Testis (tissue), 3 donors: ENCODE measurements around the gene DUOXA1. TPM values are rescaled to one million over a fixed set of nuclear protein-coding genes. Genes with fewer than 3 reads are reported as not detected.

Experiments
- DNase-seq: peaks from one replicate; pipeline ENCODE4 v3.0.0-alpha.2; 2019
- H3K27ac ChIP-seq, 2 donors: fragments of 200-600 bp; sonication (generic); one replicate each; pipeline ENCODE4 v1.5.1; 2019
- H3K27me3 ChIP-seq: fragments of 200-600 bp; sonication (generic); one replicate; pipeline ENCODE4 v1.5.1; 2019
- H3K36me3 ChIP-seq: fragments of 200-600 bp; sonication (generic); one replicate; pipeline ENCODE4 v1.5.1; 2017; ENCODE audit warnings: low read depth; ENCODE audit errors: missing control alignments
- H3K4me1 ChIP-seq: fragments of 200-600 bp; sonication (generic); one replicate; pipeline ENCODE4 v1.5.1; 2019
- H3K4me3 ChIP-seq, 2 donors: fragments of 200-600 bp; sonication (generic); one replicate each; pipeline ENCODE4 v1.5.1; 2017 to 2019
- H3K9me3 ChIP-seq: fragments of 200-600 bp; sonication (generic); one replicate; pipeline ENCODE4 v1.5.1; 2017
- CTCF ChIP-seq, 3 experiments: fragments of 450-650 bp in 2 of 3; fragments of 200-600 bp in 1 of 3; sonication (generic) in 1 of 3; IDR thresholded peaks; one replicate each; pipeline ENCODE4 v1.5.1; 2016 to 2019; ENCODE audit warnings: antibody characterized with exemption in 3 of 3, mild to moderate bottlenecking in 2 of 3, moderate library complexity in 1 of 3
- POLR2A ChIP-seq: fragments of 450-650 bp; IDR thresholded peaks from one replicate; pipeline ENCODE4 v1.6.1; 2017; ENCODE audit warnings: antibody characterized with exemption, mild to moderate bottlenecking, moderate library complexity
- WGBS, 2 donors: methylation state at CpG; one replicate each; pipeline ENCODE4 v1.1.5; 2018; 5-methylcytosine and 5-hydroxymethylcytosine counted together
- intact Hi-C: fragments of 100-400 bp; cut with DNase I; formaldehyde crosslinking; loops from one replicate; pipeline ENCODE4 v1.15.1; 2023; ENCODE audit warnings: low total_unique reads
- polyA plus RNA-seq: library from polyadenylated mRNA; stranded (reverse); fragments of 350-450 nt; fragmentation: Illumina TruSeq; extraction: RNeasy Lipid Tissue Mini Kit (QIAGEN cat#74804); gene quantifications from one replicate; pipeline ENCODE4 v1.2.3, GENCODE V29; 2014; ENCODE audit warnings: low read depth, low replicate concordance; ENCODE audit not compliant: insufficient read depth
- total RNA-seq, 2 donors: library from RNA; depleted of rRNA; stranded (reverse); fragments of >200 nt; gene quantifications; one replicate each; pipeline ENCODE4 v1.2.3, GENCODE V29; 2016

Gene DUOXA1
- total and polyA plus RNA-seq, 3 donors from 2014 or later, result 0.31 to 1.0 (median 0.94) TPM

GRCh38 chr15:45134682-45135604 is 5.3 kb upstream of the DUOXA1 start:
- Histone ChIP-seq H3K4me1 (peaks cover 5% of the 10 kb centered on the region), H3K27ac (no peak overlapping the region), H3K9me3 (no peaks in the 10 kb centered on the region), H3K4me3 (peak overlapping the region in 1 of 2 donors; percentile 31), H3K36me3 (no peaks in the 10 kb centered on the region), H3K27me3 (no peaks in the 10 kb centered on the region)
- 8 to 10% methylated on average over 20 to 47 of the region's 57 CpGs for WGBS, 2 donors
- intact Hi-C loops, result no loop called here
- TF ChIP-seq CTCF (IDR thresholded peaks at IDR 0.05) (no peak), POLR2A (no peak)
- peak; percentile 42 for DNase-seq

- Histone ChIP-seq H3K4me3 (no peak overlapping the region), H3K36me3 (no peaks in the 10 kb centered on the region), H3K4me1 (peaks cover 5% of the 10 kb centered on the region), H3K27me3 (no peaks in the 10 kb centered on the region), H3K27ac (no peak overlapping the region), H3K9me3 (no peaks in the 10 kb centered on the region)
- WGBS, 2 donors, result 92 to 95% methylated on average over 7 of the region's 7 CpGs
- DNase-seq, result no peak
- no peak for TF ChIP-seq POLR2A
- no peak for TF ChIP-seq CTCF (IDR thresholded peaks at IDR 0.05)
- intact Hi-C loops, result no loop called here
Measured at GRCh38 chr15:45134046-45134445, 4.4 kb upstream of the DUOXA1 start.

GRCh38 chr15:45133561-45133920 is 3.9 kb upstream of the DUOXA1 start:
- H3K27ac ChIP-seq, result no peak overlapping the region
- no peak overlapping the region for H3K4me3 ChIP-seq
- no peaks in the 10 kb centered on the region for H3K36me3 ChIP-seq
- H3K4me1 ChIP-seq, result peaks cover 5% of the 10 kb centered on the region
- no peak for DNase-seq
- H3K27me3 ChIP-seq, result no peaks in the 10 kb centered on the region
- intact Hi-C loops, result no loop called here
- no peaks in the 10 kb centered on the region for H3K9me3 ChIP-seq
- TF ChIP-seq CTCF (IDR thresholded peaks at IDR 0.05) (no peak), POLR2A (no peak)
- 71 to 72% methylated on average over 5 of the region's 5 CpGs for WGBS, 2 donors

DNA sequence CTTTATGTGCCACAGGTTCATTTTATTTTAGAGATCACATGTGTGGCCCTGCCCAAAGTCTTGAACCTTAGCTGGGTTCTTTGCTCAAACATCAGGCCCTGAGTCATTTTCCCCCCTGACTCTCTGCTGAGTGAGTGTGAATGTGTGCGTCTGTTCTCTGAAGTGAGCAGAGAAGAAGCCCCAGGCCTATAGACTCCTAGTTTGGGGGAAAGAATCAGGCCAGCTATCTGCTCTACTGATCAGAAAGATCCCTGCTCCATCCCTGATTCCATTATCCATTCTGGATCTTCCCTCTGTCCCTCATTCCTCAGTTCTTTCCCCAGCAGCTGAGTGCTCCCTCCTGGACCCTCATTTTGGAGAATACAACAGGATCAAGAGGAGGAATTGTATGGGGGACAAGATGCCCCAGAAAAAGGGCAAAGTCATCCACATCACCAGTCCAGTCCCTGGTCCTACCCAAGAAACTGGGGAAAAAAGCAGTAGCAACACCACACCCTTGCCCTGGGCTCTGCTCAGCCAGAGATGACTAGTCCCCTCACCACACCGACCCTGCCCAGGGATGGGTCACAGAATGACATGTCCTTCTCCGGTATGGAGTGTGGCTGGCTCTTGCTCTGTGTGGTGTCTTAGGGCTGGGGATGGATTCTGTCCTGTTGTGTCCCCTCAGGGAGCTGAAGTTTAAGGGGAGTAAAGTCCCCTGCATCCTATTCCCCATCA is 3.3 kb upstream of the DUOXA1 start:
- Histone ChIP-seq H3K4me1 (peaks cover 5% of the 10 kb centered on the region), H3K27me3 (no peaks in the 10 kb centered on the region), H3K36me3 (no peaks in the 10 kb centered on the region), H3K27ac (no peak overlapping the region), H3K9me3 (no peaks in the 10 kb centered on the region), H3K4me3 (no peak overlapping the region)
- WGBS, 2 donors, result 67 to 75% methylated on average over 3 of the region's 3 CpGs
- DNase-seq, result no peak
- TF ChIP-seq POLR2A, result no peak
- no peak for TF ChIP-seq CTCF (IDR thresholded peaks at IDR 0.05)
- intact Hi-C loops, result no loop called here
